HAP-1 (cell line): ENCODE data around the gene TESMIN.

ENCODE experiments used
- DNase-seq, 2 experiments: peaks; one replicate each; pipeline ENCODE4 v3.0.0-alpha.2; 2016 to 2020; ENCODE audit warnings: low spot score in 2 of 2
- H3K27me3 ChIP-seq: fragments of 250-450 bp; sonication (Bioruptor Pico); 2 replicates; pipeline ENCODE4 v1.5.1; 2020; ENCODE audit warnings: low read depth, mild to moderate bottlenecking, moderate library complexity
- H3K36me3 ChIP-seq: fragments of 250-450 bp; sonication (Bioruptor Pico); replicated peaks from 2 replicates; pipeline ENCODE4 v1.5.1; 2020; ENCODE audit warnings: mild to moderate bottlenecking
- H3K4me1 ChIP-seq: fragments of 250-450 bp; sonication (Bioruptor Pico); 2 replicates; pipeline ENCODE4 v1.5.1; 2020; ENCODE audit warnings: mild to moderate bottlenecking
- H3K4me3 ChIP-seq: fragments of 250-450 bp; sonication (Bioruptor Pico); 2 replicates; pipeline ENCODE4 v1.5.1; 2020; ENCODE audit warnings: mild to moderate bottlenecking, moderate library complexity
- H3K9me3 ChIP-seq: fragments of 250-450 bp; sonication (Bioruptor Pico); 2 replicates; pipeline ENCODE4 v1.5.1; 2020; ENCODE audit warnings: mild to moderate bottlenecking, moderate library complexity
- in situ Hi-C: fragments of 300-500 bp; cut with MboI; formaldehyde crosslinking; loops from 3 replicates; pipeline ENCODE4 v1.14.3; 2020; ENCODE audit warnings: low sequenced_read_pairs, inconsistent platforms, mixed read lengths

Gene TESMIN

GRCh38 chr11:68751331-68751856, at the start of gene TESMIN:
Gene TESMIN, minus strand, starts transcription at chr11:68751520. Its CDS starts 860 bp downstream, at chr11:68750660.
- peaks cover 4% of the 10 kb centered on the region; the same call in 1 of the 2 replicates for H3K4me1 ChIP-seq
- peak within 1 kb of the TSS; percentile 24 for H3K4me3 ChIP-seq
- H3K27me3 ChIP-seq: no peaks in the 10 kb centered on the region
- in situ Hi-C loops: no loop called here
- H3K9me3 ChIP-seq: no peaks in the 10 kb centered on the region
- H3K36me3 ChIP-seq: peaks cover 3% of the 10 kb centered on the region
- peak; percentile 83 to 97 for DNase-seq

- peak in 1 of 2 experiments; percentile 68 for DNase-seq
- Histone ChIP-seq H3K4me3 (no peak overlapping the region), H3K9me3 (no peaks in the 10 kb centered on the region), H3K4me1 (no peaks in the 10 kb centered on the region), H3K27me3 (no peaks in the 10 kb centered on the region), H3K36me3 (peaks cover 49% of the 10 kb centered on the region)
- in situ Hi-C loops: no loop called here
Observed at GRCh38 chr11:68798221-68798813, 47.0 kb upstream of the TESMIN start.

GRCh38 chr11:68796801-68797200, 45.5 kb upstream of the TESMIN start:
- H3K4me3 ChIP-seq: no peak overlapping the region
- no peaks in the 10 kb centered on the region for H3K9me3 ChIP-seq
- no peak for DNase-seq
- no peaks in the 10 kb centered on the region for H3K4me1 ChIP-seq
- peaks cover 50% of the 10 kb centered on the region for H3K36me3 ChIP-seq
- in situ Hi-C loops: no loop called here
- H3K27me3 ChIP-seq: no peaks in the 10 kb centered on the region

GRCh38 chr11:68792400-68792966, 41.2 kb upstream of the TESMIN start:
- no peaks in the 10 kb centered on the region for H3K9me3 ChIP-seq
- H3K27me3 ChIP-seq: no peaks in the 10 kb centered on the region
- H3K4me3 ChIP-seq: no peak overlapping the region
- DNase-seq: no peak
- H3K36me3 ChIP-seq: peaks cover 49% of the 10 kb centered on the region
- in situ Hi-C loops: no loop called here
- H3K4me1 ChIP-seq: no peaks in the 10 kb centered on the region

- no peaks in the 10 kb centered on the region for H3K9me3 ChIP-seq
- DNase-seq: no peak
- H3K4me3 ChIP-seq: no peak overlapping the region
- H3K27me3 ChIP-seq: no peaks in the 10 kb centered on the region
- H3K4me1 ChIP-seq: no peaks in the 10 kb centered on the region
- in situ Hi-C loops: no loop called here
- peaks cover 40% of the 10 kb centered on the region for H3K36me3 ChIP-seq
Observed at GRCh38 chr11:68784653-68785052, 33.3 kb upstream of the TESMIN start.

GRCh38 chr11:68783216-68783821, 32.0 kb upstream of the TESMIN start:
- H3K36me3 ChIP-seq: peaks cover 39% of the 10 kb centered on the region
- H3K4me1 ChIP-seq: no peaks in the 10 kb centered on the region
- in situ Hi-C loops: no loop called here
- no peak for DNase-seq
- no peaks in the 10 kb centered on the region for H3K9me3 ChIP-seq
- no peaks in the 10 kb centered on the region for H3K27me3 ChIP-seq
- H3K4me3 ChIP-seq: no peak overlapping the region

- in situ Hi-C loops: no loop called here
Observed at GRCh38 chr11:68782711-68783110, 31.4 kb upstream of the TESMIN start.

GRCh38 chr11:68780829-68781228, 29.5 kb upstream of the TESMIN start:
- no peaks in the 10 kb centered on the region for H3K4me1 ChIP-seq
- H3K4me3 ChIP-seq: no peak overlapping the region
- in situ Hi-C loops: no loop called here
- peaks cover 49% of the 10 kb centered on the region for H3K36me3 ChIP-seq
- peak in 1 of 2 experiments; percentile 50 for DNase-seq
- no peaks in the 10 kb centered on the region for H3K27me3 ChIP-seq
- H3K9me3 ChIP-seq: no peaks in the 10 kb centered on the region

More at GRCh38 chr11:68782711-68783110, 31.4 kb upstream of the TESMIN start:
- H3K4me1 ChIP-seq: no peaks in the 10 kb centered on the region
- H3K9me3 ChIP-seq: no peaks in the 10 kb centered on the region
- peaks cover 43% of the 10 kb centered on the region for H3K36me3 ChIP-seq
- no peak for DNase-seq
- H3K4me3 ChIP-seq: no peak overlapping the region
- H3K27me3 ChIP-seq: no peaks in the 10 kb centered on the region

GRCh38 chr11:68778205-68778604, 26.9 kb upstream of the TESMIN start:
- H3K27me3 ChIP-seq: no peaks in the 10 kb centered on the region
- H3K4me3 ChIP-seq: no peak overlapping the region
- no peaks in the 10 kb centered on the region for H3K9me3 ChIP-seq
- H3K36me3 ChIP-seq: peaks cover 64% of the 10 kb centered on the region
- no peaks in the 10 kb centered on the region for H3K4me1 ChIP-seq
- no peak for DNase-seq
- in situ Hi-C loops: no loop called here

- in situ Hi-C loops: no loop called here
- no peaks in the 10 kb centered on the region for H3K9me3 ChIP-seq
- no peak overlapping the region for H3K4me3 ChIP-seq
- DNase-seq: no peak
- peaks cover 72% of the 10 kb centered on the region for H3K36me3 ChIP-seq
- H3K27me3 ChIP-seq: no peaks in the 10 kb centered on the region
- H3K4me1 ChIP-seq: no peaks in the 10 kb centered on the region
Observed at GRCh38 chr11:68776442-68777235, 25.3 kb upstream of the TESMIN start.

GRCh38 chr11:68775951-68776388, 24.6 kb upstream of the TESMIN start:
- Histone ChIP-seq H3K4me1 (no peaks in the 10 kb centered on the region), H3K4me3 (no peak overlapping the region), H3K36me3 (peaks cover 73% of the 10 kb centered on the region), H3K9me3 (no peaks in the 10 kb centered on the region), H3K27me3 (no peaks in the 10 kb centered on the region)
- DNase-seq: no peak
- in situ Hi-C loops: no loop called here

GRCh38 chr11:68774194-68774585, 22.9 kb upstream of the TESMIN start:
- no peaks in the 10 kb centered on the region for H3K27me3 ChIP-seq
- H3K4me3 ChIP-seq: no peak overlapping the region
- DNase-seq: no peak
- in situ Hi-C loops: no loop called here
- no peaks in the 10 kb centered on the region for H3K9me3 ChIP-seq
- H3K36me3 ChIP-seq: peaks cover 72% of the 10 kb centered on the region
- H3K4me1 ChIP-seq: no peaks in the 10 kb centered on the region

- Histone ChIP-seq H3K4me1 (no peaks in the 10 kb centered on the region), H3K9me3 (no peaks in the 10 kb centered on the region), H3K4me3 (no peak overlapping the region), H3K36me3 (peaks cover 76% of the 10 kb centered on the region), H3K27me3 (no peaks in the 10 kb centered on the region)
- in situ Hi-C loops: no loop called here
- no peak for DNase-seq
Observed at GRCh38 chr11:68773521-68774193, 22.3 kb upstream of the TESMIN start.
